Mucosa of rectum (tissue), 2 donors: ENCODE results near the gene TEX30.

Experiments used
- H3K27ac ChIP-seq, 2 donors: one replicate each; pipeline ENCODE4 v1.7.0; 2013; ENCODE audit warnings: inconsistent platforms in 2 of 2, low read depth in 2 of 2, low read length in 2 of 2
- H3K27me3 ChIP-seq, 2 donors: one replicate each; pipeline ENCODE4 v1.7.0; 2013; ENCODE audit warnings: low read length in 2 of 2; ENCODE audit not compliant: control insufficient read depth in 2 of 2, insufficient read depth in 2 of 2
- H3K36me3 ChIP-seq, 2 donors: one replicate each; pipeline ENCODE4 v1.7.0; 2013; ENCODE audit warnings: low read length in 2 of 2; ENCODE audit not compliant: control insufficient read depth in 2 of 2, insufficient read depth in 2 of 2
- H3K4me1 ChIP-seq, 2 donors: one replicate each; pipeline ENCODE4 v1.7.0; 2013; ENCODE audit warnings: low read length in 2 of 2, mild to moderate bottlenecking in 1 of 2; ENCODE audit not compliant: control insufficient read depth in 2 of 2, insufficient read depth in 2 of 2
- H3K4me3 ChIP-seq, 2 donors: one replicate each; pipeline ENCODE4 v1.7.0; 2013; ENCODE audit warnings: low read length in 2 of 2
- H3K9ac ChIP-seq, 2 donors: one replicate each; pipeline ENCODE4 v1.7.0; 2013; ENCODE audit warnings: low read length in 2 of 2, low read depth in 1 of 2, mild to moderate bottlenecking in 1 of 2
- H3K9me3 ChIP-seq, 2 donors: one replicate each; pipeline ENCODE4 v1.7.0; 2013; ENCODE audit warnings: low read length in 2 of 2; ENCODE audit not compliant: control insufficient read depth in 2 of 2
- donor health status: healthy.
- donor health status: Normal muscosa, but diverticular disease.

Gene TEX30

GRCh38 chr13:102721800-102722231 lies 51.8 kb downstream of the TEX30 start:
- H3K27me3 ChIP-seq = peaks cover 0 to 2% of the 10 kb centered on the region in 2 donors
- no peaks in the 10 kb centered on the region for H3K4me1 ChIP-seq
- H3K9ac ChIP-seq = no peak overlapping the region
- no peaks in the 10 kb centered on the region for H3K9me3 ChIP-seq
- H3K36me3 ChIP-seq = no peaks in the 10 kb centered on the region
- H3K4me3 ChIP-seq = no peak overlapping the region
- H3K27ac ChIP-seq = no peak overlapping the region

- H3K9me3 ChIP-seq = no peaks in the 10 kb centered on the region
These were observed 54.8 kb downstream of the TEX30 start for GRCh38 chr13:102718746-102719145.

More at GRCh38 chr13:102718746-102719145, 54.8 kb downstream of the TEX30 start:
- H3K36me3 ChIP-seq = no peaks in the 10 kb centered on the region
- H3K4me1 ChIP-seq = no peaks in the 10 kb centered on the region
- no peak overlapping the region for H3K4me3 ChIP-seq
- H3K27me3 ChIP-seq = peaks cover 0 to 2% of the 10 kb centered on the region in 2 donors
- no peak overlapping the region for H3K27ac ChIP-seq
- H3K9ac ChIP-seq = no peak overlapping the region
